ENCODE data around the gene ECHDC1.

GRCh38 chr6:127352524-127352923 is 9.1 kb upstream of the ECHDC1 start:
- no peak for TF ChIP-seq CTCF (IDR thresholded peaks at IDR 0.05)
- no peak for TF ChIP-seq POLR2A (IDR thresholded peaks at IDR 0.05)
